Measurements from ENCODE around the gene NFIX.
"Not testable (repeated sequence)": the region's sequence is repeated elsewhere in the genome, so short reads cannot be mapped to it uniquely, and the experiment has no call there.

Gene NFIX

GRCh38 chr19:12959481-12959880 is 35.8 kb upstream of the NFIX start:
- DNase-seq (ENCODE audit: low spot score), result no peak

GRCh38 chr19:12965017-12965811 is 30.1 kb upstream of the NFIX start:
- DNase-seq (ENCODE audit: low spot score), result peak; percentile 63

- DNase-seq (ENCODE audit: low spot score), result no peak
These were observed 29.5 kb upstream of the NFIX start for GRCh38 chr19:12965812-12966135.

- no peak for DNase-seq (ENCODE audit: low spot score)
These were observed 27.4 kb upstream of the NFIX start for GRCh38 chr19:12967907-12968306.

GRCh38 chr19:12969292-12969988 is 25.8 kb upstream of the NFIX start, which contains the start of gene DAND5:
TSS of gene DAND5 (plus strand) at chr19:12969576. CDS start at chr19:12969661, 85 bp downstream.
- peak; percentile 48 for DNase-seq (ENCODE audit: low spot score)

GRCh38 chr19:12970070-12970820 is 25.0 kb upstream of the NFIX start:
- no peak for DNase-seq (ENCODE audit: low spot score)

GRCh38 chr19:12973236-12973635 is 22.0 kb upstream of the NFIX start:
- DNase-seq (ENCODE audit: low spot score), result no peak

GRCh38 chr19:12974301-12975220 is 20.7 kb upstream of the NFIX start:
- DNase-seq (ENCODE audit: low spot score), result no peak

- no peak for DNase-seq (ENCODE audit: low spot score)
These were observed 20.0 kb upstream of the NFIX start for GRCh38 chr19:12975221-12975741.

GRCh38 chr19:12976109-12976508 is 19.2 kb upstream of the NFIX start:
- not testable (repeated sequence) for DNase-seq (ENCODE audit: low spot score)

GRCh38 chr19:12979974-12980373 is 15.3 kb upstream of the NFIX start:
- no peak for DNase-seq (ENCODE audit: low spot score)

- DNase-seq (ENCODE audit: low spot score), result no peak
These were observed 12.6 kb upstream of the NFIX start for GRCh38 chr19:12982648-12983047.

GRCh38 chr19:12983091-12983490 is 12.2 kb upstream of the NFIX start:
- no peak for DNase-seq (ENCODE audit: low spot score)

GRCh38 chr19:12983542-12984142 is 11.6 kb upstream of the NFIX start:
- peak; percentile 82 for DNase-seq (ENCODE audit: low spot score)

- DNase-seq (ENCODE audit: low spot score), result no peak
These were observed 11.1 kb upstream of the NFIX start for GRCh38 chr19:12984143-12984627.

GRCh38 chr19:12984683-12985048 is 10.6 kb upstream of the NFIX start:
- peak; percentile 78 for DNase-seq (ENCODE audit: low spot score)

GRCh38 chr19:12985049-12985776 is 10.1 kb upstream of the NFIX start:
- peak; percentile 95 for DNase-seq (ENCODE audit: low spot score)

- DNase-seq (ENCODE audit: low spot score), result no peak
These were observed 8.5 kb upstream of the NFIX start for GRCh38 chr19:12986726-12987125.

GRCh38 chr19:12987190-12987589 is 8.1 kb upstream of the NFIX start:
- DNase-seq (ENCODE audit: low spot score), result no peak

- no peak for DNase-seq (ENCODE audit: low spot score)
These were observed 7.5 kb upstream of the NFIX start for GRCh38 chr19:12987781-12988180.

Measured in globus pallidus (tissue), 1 donor.